ENCODE measurements around the gene TMEM258.

TMEM258 gene

DNA sequence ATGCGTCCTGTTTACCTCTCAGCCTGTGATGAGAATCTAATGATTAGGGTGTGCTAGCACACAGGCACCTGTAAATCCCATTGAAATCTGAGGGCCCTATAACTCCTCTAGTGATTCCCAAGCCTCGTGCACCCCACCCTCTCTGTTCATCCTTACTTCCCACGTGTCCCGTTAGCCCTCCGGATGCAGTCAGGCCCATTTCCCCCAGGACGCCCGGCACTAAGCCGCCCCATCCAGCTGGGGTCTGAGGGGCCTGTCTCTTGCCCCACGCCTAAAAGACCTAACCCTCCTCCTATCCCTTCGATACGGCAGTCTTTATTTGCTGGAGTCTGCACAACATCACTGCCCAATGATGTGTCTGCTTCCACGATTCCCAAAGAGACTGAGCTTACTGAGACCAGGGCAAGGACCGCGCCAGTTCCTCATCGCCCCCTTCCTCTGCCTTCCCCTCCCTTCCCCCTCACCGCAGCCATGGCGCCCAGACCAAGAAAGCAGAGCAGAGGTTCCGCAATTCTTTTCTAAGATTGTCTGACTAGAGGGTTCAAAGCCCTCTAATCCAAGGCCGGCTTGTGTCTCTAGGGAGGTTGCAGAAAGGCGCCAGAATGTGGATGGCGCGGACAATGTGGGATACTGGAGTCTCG lies 34.7 kb upstream of the TMEM258 start:
- in situ Hi-C loops (cut with MboI; ENCODE audit: low sequenced_read_pairs): no loop called here

DNA sequence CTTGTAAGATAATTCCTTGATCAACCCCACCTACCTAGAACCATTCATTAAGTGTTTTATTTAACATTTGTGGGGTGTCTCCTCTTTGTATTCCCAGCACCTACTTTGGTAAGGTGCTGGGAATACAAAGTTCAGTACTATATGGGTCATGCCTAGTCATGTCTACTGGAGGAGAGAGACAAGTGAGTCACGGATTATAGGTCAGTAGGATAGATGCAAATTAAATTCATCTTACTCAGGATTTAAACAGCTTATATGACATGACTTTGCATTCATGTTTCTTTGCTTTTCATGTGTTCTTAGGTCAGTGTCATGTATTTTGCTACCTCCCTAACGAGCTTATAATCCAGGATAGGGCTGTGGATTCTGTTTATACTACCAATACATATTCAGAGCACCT lies 27.8 kb upstream of the TMEM258 start:
- in situ Hi-C loops (cut with MboI; ENCODE audit: low sequenced_read_pairs): no loop called here

DNA sequence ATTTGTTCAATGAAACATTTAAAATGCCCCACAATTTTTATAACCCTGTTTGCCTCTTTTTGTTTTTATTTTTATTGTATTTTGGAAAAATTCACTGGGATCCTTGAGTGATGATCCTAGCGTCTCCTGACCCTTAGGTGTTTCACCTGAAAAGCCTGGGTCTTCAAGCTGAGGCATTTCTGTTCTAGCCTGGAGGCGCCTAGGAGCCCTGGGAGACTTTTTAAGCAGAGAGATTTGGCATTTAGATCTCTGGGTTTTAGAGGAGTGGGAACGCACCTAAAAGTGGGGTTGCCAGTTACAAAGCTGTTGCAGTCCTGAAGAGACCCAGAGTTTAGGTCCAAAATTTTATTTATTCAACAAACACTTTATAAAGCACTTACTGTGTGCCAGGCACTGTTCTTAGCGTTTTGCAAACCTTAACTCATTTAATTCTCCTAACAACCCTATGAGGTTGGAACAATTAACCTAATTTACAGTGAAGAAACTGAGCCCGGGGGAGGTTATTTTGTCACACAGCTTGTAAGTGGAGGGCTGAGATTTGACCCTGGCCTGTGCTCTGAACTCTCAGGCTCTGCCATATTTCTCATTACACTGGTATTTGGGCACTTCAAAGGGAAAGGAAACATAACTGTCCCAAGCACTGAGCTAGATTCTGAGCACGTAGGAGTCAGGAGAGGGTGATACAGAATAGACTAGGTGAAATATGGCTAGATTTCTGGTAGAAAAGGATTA lies 25.2 kb upstream of the TMEM258 start:
- in situ Hi-C loops (cut with MboI; ENCODE audit: low sequenced_read_pairs): no loop called here

DNA sequence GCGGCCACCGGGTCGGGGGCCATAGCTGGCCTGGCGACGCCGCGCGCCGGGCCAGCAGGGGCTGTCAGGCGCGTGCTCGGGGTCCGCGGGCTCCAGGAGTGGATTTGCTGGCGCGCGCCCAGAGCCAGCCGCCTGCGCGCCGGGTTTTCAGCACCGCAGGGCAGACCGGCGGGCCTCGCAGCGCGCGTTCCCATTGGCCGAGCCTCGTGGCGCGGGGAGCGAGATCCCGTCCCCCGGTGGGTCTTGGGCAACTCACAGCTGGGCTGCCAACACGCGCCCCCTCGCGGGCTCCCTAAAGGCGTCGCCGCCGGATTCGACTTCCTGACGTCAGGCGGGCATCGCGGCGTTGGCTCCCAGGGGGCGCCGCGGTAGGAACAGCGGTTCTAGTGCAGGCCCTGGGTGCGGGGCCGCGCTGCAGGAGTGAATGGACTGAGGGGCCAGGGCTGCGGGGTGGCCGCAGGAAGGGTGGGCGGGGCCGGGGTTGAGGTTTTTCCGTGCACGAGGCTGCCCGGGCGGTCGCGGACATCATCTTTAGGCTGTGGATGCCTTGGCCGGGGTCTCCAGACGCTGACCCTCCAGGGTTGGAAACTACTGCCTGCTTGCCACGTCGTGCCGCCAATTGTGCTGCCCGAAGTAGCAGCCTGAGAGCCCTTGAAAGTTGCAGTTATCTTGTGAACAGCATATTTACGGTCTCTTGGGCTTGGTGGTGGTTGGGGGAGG lies 24.5 kb upstream of the TMEM258 start, which contains the start of gene FADS1:
TSS of gene FADS1 (minus strand) at position 268 of the 720 bp plus-strand sequence. CDS start at position 194, 74 bp downstream.
- in situ Hi-C loops (cut with MboI; ENCODE audit: low sequenced_read_pairs): no loop called here

DNA sequence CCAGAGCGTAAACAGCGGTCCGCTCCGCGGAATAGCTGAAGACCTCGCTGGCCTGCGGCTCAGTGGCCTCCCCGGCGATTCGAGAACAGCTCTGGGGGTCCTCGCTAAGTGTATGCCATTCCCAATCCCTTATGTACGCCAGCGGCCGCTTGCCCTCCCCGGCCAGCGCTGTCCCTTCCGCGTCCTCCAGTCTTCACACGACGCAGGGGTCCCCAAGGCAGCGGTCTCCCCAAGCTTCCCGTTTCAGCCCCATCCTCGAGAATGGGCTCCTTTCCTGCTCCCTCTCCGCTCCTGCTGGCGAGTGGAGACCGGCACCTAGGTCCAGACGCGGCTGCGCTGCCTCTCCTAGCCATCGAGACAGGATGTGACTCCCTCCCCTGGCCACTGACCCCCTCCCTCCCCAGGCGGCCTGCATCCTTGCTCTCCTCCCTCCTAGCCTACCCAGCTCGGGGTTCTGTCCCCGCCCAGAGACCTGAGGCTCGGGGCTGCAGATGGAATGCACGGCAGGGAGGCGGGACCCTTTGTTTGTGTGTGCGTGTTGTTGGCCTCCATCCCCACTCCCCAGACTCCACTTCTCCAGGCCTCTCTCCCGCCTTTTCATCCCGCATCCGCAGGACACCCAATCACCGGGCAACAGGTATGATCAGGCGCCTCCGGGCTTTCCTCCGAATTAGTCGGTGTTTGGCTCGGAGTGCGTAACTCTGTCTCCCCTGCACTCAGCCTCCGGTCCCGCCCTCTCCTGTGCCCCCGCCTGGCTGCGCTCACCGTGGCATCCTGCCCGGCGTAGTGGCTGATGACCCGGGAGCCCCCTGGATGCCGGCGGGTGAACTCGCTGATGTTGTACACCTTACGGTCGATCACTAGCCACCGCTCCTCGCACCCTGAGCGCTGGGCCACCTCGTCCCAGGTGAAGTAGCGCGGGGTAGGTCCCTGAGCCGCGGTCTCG lies 23.7 kb upstream of the TMEM258 start:
- in situ Hi-C loops (cut with MboI; ENCODE audit: low sequenced_read_pairs): no loop called here

DNA sequence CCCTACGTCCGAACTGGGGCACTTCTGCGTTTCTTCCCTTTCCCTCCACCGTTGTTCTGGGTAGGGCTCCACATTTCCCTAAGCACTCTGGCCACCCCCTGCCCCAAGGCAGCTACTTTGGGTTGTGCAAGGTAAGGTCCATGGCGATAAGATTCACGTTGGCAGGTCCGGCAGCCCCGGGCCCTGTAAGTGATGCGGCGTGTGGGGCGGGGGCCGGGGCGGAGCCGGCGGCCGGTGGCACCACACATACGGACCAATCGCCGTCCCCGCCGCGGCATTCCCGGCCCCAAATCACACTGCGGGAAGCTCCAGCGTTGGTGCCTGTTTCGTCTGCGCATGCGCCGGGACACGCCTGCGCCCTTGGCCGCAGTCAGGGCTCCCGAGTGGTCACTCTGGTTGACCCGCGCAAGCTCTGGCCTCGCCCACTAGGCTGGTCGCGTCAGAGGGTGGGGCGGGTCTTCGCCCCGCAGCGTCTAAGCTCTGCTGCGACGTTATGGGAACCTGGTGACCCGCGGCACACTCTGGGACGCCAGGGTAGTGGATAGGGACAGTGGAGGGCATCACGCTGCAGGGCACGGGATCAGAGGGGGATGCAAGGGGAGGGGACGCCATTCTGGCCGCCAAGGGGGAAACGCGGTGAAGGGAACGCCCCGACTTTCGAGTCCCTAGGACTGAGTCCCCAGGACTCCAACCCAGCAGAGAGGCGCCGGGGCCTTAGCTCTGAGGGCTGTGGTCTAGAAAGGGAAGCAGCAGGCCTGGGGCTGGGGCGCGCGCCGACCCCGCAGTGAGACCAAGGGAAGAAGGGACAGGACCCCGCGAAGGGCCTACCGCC lies 22.8 kb upstream of the TMEM258 start:
- in situ Hi-C loops (cut with MboI; ENCODE audit: low sequenced_read_pairs): no loop called here

DNA sequence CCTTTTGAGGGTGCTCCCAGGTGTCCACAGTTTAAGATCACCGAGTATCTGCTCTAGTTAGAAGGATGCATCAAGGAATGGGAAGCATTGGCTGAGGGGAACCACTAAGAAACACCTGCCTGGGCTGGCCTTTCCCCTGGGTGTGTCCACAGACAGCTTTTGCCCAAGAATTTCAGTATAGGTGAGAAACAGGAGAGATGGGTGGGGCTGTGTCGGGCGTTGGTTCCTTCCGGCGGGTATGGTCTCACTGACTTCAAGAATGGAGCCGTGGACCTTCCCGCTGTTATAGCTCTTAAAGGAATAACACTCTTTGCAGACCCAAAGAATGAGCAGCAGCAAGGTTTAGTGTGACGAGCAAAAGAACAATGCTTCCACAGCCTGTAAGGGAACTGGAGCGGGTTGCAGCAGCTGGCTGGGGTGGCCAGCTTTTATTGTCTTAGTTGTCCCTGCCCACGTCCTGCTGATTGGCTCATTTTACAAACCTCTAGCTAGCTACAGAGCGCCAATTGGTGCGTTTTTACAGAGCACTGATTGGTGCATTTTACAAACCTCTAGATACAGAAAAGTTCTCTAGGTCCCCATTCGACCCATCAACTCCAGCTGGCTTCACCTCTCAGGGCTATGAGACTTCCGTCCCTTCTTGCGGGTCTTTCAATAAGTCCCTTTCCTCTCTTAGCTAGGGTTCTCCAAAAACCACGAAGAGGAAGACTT lies 22.0 kb upstream of the TMEM258 start:
- in situ Hi-C loops (cut with MboI; ENCODE audit: low sequenced_read_pairs): no loop called here

DNA sequence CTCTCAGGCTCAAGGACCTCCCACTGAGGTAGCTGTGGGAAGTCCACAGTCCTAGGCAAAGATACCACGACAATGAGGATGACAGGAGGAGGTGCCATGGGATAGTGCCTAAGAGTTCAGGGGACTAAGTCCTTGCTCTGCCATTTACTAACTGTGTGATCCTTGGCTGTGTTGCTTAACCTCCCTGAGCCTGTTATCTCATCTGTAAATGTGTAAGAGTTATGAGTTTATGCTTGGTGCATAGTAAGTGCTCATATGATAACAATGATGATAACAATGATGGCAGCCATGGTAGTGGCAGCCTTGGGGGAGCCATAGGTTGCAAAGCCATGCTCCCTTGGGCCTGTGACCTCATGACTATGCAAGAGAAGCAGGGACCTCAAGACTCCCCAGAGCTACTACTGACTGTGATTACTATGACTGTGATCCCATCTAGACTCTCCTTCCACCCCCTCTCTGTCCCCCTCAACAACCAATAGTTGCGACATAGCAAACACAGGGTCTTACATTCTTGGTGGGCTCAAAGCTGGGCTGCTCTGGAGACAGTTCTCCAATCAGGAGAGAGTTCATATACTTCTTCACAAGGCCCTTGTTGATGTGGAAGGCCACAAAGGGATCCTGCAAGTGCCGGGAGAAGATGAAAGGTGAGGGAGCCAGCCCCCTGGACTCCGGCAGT lies 20.5 kb upstream of the TMEM258 start:
- in situ Hi-C loops (cut with MboI; ENCODE audit: low sequenced_read_pairs): no loop called here

DNA sequence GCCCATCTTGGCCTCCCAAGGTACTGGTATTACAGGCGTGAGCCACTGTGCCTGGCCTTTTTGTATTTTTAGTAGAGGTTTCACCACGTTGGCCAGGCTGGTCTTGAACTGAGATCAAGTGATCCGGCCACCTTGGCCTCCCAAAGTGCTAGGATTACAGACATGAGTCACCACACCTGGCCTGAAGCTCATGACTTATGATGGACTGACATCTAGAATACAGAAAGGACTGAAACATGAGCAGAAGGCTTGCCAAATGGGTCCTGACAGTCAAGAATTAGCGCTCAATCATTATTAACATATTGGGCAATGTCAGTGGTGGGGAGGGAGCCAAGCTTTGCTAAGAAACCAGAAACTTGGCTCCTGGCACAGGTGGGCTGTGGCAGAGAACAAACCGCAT lies 19.4 kb upstream of the TMEM258 start:
- in situ Hi-C loops (cut with MboI; ENCODE audit: low sequenced_read_pairs): no loop called here

DNA sequence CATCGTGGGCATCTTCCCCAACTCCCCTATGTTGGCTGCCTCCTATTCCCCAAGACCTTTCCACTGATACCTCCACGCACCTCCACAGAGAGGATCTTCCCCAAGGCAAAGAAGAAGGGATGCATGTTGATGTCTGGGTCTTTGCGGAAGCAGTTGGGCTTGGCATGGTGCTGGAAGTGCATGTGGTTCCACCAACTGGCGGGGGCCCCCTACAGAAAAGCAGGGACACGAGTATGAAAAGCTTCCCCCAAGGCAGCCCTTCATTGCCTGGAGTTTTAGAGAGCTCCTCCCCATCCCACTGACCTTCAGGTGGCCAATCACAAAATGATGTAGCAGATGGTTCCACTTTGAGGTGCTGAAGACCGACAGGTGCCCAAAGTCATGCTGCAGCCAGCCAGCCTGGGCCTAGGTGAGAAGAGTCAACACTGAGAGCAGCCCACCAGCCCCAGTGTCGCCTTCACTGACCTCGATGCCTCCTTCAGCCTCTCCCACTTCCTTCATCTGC lies 18.3 kb upstream of the TMEM258 start:
- in situ Hi-C loops (cut with MboI; ENCODE audit: low sequenced_read_pairs): no loop called here

DNA sequence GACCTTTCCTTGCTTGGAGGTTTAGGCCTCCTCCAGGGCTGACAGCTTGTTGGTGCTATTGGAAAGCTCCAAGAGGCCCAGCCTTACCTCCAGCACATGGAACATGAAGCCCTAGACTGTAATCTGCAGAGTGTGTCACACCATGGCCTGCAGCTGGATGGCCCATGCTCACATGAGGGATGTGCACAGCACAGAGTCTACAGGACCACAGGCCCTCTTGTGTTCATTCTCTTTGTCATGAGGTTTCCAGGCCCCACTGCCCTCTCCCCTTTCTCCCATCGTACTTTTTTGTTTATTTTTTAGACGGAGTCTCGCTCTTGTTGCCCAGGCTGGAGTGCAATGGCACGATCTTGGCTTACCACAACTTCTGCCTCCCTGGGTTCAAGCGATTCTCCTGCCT lies 14.4 kb upstream of the TMEM258 start:
- in situ Hi-C loops (cut with MboI; ENCODE audit: low sequenced_read_pairs): no loop called here

DNA sequence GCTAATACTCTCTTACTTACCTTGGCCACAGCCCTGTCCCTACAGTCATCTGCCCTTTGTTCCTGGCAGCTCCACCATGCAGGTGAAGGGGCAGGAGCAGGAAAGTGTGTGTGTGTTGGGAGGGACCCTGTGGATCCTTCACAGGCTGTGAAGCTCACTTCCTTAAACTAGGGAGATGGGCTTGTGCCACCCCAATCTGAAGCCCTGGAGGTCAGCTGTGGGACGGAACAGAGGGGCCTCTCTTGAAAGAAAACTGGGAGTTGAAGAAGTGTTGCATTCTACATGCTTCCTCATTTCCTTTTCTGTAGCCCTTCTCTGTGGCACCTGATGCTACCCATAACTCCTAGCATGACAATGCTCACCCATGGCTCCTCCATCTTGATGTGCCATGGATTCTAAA lies 12.7 kb upstream of the TMEM258 start:
- in situ Hi-C loops (cut with MboI; ENCODE audit: low sequenced_read_pairs): no loop called here

DNA sequence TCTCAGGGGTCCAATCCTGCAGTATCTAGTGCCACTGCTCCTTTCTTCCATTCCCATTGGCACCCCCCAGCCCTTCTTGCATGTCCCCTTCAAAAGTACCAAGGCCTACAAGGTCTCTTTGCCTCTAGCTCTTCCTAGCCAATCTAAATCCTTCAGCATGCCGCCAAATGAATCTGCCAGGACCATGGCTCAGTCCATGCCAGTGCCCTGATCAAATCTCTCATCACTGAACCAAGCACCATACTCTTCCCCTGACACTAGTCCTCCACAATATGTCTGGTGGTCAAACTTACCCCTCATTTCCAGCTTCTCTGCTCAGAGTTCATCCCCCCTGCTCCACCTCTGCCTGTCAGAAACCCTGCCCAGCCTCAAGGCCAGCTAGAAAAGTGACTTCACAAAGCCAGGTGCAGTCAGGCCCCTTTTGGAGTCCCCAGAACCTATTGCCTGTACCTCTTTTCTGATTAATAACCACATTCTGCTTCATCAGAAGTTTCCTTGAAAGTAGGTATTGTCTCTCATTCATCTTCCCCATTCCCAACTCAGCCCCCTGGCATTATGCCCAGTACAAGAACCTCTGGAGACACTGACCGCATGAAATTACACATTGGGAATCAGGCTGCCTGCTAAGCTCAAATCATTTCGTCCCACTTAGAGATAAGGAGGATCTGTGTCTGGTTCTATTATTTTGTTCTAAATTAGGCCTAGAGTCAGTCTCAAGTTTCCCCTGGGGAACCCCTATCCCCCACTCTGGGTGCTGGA lies 11.7 kb upstream of the TMEM258 start:
- in situ Hi-C loops (cut with MboI; ENCODE audit: low sequenced_read_pairs): no loop called here

DNA sequence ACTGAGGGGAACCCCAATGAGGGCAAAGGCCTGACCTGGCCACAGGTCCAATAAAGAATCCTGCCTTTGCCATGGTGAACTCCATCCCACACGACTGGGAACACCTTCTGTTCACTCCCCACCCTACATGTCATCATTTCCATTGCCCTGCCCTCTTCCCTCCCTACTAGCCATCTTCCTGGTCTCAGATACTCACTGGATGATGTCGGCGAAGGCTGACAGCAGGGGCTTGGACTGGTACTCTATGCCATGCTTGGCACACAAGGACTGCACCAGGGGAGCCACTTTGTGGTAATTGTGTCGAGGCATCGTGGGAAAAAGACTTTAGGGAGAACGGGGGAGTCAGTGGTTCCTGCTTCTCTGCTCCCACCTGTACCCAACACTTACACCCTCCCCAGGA lies 10.2 kb upstream of the TMEM258 start:
- in situ Hi-C loops (cut with MboI; ENCODE audit: low sequenced_read_pairs): no loop called here

DNA sequence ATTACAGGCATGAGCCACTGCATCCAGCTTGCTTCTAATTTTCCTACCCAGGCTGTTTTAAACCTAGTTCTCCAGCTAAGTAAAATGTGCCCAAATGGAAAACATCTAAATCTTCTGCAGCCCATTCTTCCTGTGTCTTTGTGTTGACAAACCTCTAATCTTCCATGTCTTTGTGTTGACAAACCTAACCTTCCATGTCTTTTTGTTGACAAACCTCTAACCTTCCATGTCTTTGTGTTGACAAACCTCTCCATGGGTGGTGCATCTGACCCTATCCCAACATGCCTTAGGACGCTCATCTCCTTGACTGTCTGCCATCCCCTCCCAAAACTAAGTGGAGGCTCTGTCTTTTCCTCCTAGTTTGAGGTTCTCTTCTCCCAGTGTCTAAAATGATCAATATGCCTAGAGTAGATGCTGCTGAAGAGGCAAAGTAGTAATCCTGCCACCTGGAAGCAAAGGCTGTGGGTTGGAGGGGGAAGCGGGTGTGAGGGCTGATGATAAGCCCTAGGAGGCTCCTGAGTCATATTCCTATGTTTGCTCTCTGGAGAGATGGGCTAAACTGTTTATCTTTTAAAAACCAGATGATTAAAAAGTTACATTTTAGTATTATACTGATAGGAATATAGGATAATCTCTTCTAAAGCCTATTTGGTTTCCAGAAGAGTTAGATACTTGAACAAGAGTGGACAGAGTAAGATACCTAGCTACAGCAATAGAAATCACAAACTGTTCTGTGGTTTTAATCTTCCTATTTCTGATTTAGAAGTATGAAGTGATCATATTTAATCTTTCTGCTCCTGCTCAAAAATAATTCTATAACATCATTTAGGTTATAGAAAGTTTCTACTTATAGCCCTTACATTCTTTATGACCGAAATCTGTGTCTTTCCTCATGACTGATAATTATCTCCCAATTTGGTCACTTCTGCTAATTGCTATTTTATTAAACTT lies 8.2 kb upstream of the TMEM258 start:
- in situ Hi-C loops (cut with MboI; ENCODE audit: low sequenced_read_pairs): no loop called here

DNA sequence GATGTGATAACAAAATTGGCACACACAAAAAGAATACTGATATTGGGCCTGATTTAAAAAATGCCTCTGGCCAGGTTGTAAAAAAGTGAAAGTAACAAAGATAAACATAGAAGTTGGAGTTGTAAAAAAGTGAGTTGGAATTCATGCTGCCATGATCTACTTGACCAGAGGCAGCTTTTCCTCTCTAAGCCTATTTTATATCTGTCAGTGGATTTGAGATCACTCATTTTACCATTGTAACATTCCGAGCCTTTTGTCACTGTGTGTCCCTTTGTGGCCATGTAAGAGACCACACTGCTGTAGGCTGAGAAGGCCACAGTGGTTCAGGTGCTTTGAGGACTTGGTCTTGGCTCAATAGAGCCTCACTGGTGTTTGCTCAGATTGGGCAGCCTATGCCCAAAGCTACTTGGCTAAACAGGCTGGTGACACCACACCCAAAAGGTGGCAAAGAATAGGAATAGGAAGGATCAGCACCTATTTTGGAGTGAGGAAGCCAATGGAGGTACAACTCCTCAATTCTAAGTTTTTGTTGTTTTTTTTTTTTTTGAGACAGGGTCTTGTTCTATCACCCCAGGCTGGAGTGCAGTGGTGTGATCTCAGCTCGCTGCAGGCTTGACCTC lies 7.4 kb upstream of the TMEM258 start:
- in situ Hi-C loops (cut with MboI; ENCODE audit: low sequenced_read_pairs): no loop called here

Measured in HL-60/S4 treated with phorbol 12-myristate 13-acetate at 8.2 ng/mL for 4 days and 3 days (cell line).